ENCODE measurements around the gene MGST2.
A peak's percentile ranks its signal among the peaks of the same experiment; 100 is the strongest.

DNA sequence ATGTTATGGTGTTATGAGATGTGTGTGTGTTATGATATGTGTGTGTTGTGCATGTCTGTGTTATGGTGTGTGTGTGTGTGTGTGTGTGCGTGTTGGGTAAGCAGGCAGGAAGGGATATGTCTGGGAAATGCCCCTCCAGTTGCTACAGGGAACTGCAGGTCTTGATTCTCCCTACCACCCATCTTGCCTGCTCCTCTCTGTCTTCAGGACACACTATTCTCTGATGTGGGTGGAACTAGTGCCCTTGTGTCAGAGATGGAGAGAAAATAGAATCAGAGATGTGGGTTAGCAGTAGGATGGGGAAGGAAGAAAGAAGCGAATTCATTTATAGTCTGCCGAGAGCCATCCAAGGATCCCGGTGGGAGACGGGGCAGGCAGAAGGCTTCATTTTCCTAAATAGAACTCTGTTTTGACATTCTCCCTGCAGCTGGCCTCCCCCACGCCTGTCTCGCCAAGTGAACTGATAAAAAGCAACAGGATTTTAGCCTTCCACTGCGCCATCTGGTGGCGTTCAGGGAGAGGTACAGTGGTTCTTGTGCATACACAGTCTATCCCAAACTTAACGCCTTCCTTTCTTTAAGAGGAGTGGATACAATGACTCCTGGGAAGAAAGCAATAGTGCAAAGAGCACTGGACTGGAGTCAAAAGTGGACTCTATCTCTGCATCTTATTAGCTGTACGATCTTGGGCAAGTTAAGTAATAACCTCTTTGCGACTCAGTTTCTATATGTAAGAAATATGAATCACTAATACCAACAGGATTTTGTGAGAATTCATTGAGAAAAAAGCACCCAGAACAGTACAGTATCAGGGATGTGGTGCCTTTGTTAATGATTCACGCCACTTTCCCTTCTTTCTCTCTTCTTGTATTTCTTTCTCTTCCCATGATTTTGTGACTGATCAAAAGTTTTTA, 14.1 kb upstream of the MGST2 start:
- TF ChIP-seq, protein P1, sequence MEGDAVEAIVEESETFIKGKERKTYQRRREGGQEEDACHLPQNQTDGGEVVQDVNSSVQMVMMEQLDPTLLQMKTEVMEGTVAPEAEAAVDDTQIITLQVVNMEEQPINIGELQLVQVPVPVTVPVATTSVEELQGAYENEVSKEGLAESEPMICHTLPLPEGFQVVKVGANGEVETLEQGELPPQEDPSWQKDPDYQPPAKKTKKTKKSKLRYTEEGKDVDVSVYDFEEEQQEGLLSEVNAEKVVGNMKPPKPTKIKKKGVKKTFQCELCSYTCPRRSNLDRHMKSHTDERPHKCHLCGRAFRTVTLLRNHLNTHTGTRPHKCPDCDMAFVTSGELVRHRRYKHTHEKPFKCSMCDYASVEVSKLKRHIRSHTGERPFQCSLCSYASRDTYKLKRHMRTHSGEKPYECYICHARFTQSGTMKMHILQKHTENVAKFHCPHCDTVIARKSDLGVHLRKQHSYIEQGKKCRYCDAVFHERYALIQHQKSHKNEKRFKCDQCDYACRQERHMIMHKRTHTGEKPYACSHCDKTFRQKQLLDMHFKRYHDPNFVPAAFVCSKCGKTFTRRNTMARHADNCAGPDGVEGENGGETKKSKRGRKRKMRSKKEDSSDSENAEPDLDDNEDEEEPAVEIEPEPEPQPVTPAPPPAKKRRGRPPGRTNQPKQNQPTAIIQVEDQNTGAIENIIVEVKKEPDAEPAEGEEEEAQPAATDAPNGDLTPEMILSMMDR (IDR thresholded peaks at IDR 0.05; ENCODE audit: insufficient read depth, low read depth, low read length): peak; percentile 93
- no peak for TF ChIP-seq EZH2 (IDR thresholded peaks at IDR 0.05; ENCODE audit: insufficient read depth, low read length)
